SH-SY5Y (cell line): ENCODE results near the gene CDCA8.

ENCODE experiments used
- GATA2 ChIP-seq: IDR thresholded peaks from 2 replicates; pipeline ENCODE4 v1.6.1; 2011; ENCODE audit warnings: mild to moderate bottlenecking, low read depth, low read length
- GATA3 ChIP-seq: IDR thresholded peaks from 2 replicates; pipeline ENCODE4 v1.6.1; 2011; ENCODE audit warnings: low read depth, mild to moderate bottlenecking, low read length, moderate library complexity

The CDCA8 gene

GRCh38 chr1:37692078-37692833 lies at the start of gene CDCA8:
CDCA8 (plus strand) TSS chr1:37692516; CDS start chr1:37692691, 175 bp downstream.
- no peak for TF ChIP-seq GATA2
- TF ChIP-seq GATA3, result no peak

GRCh38 chr1:37647281-37647680 lies 45.0 kb upstream of the CDCA8 start:
- TF ChIP-seq GATA3 (no peak), GATA2 (no peak)

- TF ChIP-seq GATA3 (no peak), GATA2 (no peak)
These were observed 42.1 kb upstream of the CDCA8 start for GRCh38 chr1:37650173-37650572.

- no peak for TF ChIP-seq GATA2
- no peak for TF ChIP-seq GATA3
These were observed 41.6 kb upstream of the CDCA8 start for GRCh38 chr1:37650721-37651120.

GRCh38 chr1:37651803-37652202 lies 40.5 kb upstream of the CDCA8 start:
- TF ChIP-seq GATA2, result no peak
- TF ChIP-seq GATA3, result no peak

- no peak for TF ChIP-seq GATA2
- no peak for TF ChIP-seq GATA3
These were observed 39.3 kb upstream of the CDCA8 start for GRCh38 chr1:37652976-37653375.

GRCh38 chr1:37653906-37654305 lies 38.4 kb upstream of the CDCA8 start:
- TF ChIP-seq GATA2 (no peak), GATA3 (no peak)

GRCh38 chr1:37655274-37655673 lies 37.0 kb upstream of the CDCA8 start:
- TF ChIP-seq GATA2 (no peak), GATA3 (no peak)

- TF ChIP-seq GATA3 (no peak), GATA2 (no peak)
These were observed 36.3 kb upstream of the CDCA8 start for GRCh38 chr1:37656026-37656425.

- TF ChIP-seq GATA3 (no peak), GATA2 (no peak)
These were observed 35.4 kb upstream of the CDCA8 start for GRCh38 chr1:37656881-37657280.

GRCh38 chr1:37657620-37658412 lies 34.5 kb upstream of the CDCA8 start:
- TF ChIP-seq GATA3, result no peak
- no peak for TF ChIP-seq GATA2

GRCh38 chr1:37658486-37658885 lies 33.8 kb upstream of the CDCA8 start:
- no peak for TF ChIP-seq GATA2

GRCh38 chr1:37660664-37661063 lies 31.7 kb upstream of the CDCA8 start:
- TF ChIP-seq GATA2 (no peak), GATA3 (no peak)

GRCh38 chr1:37661401-37661800 lies 30.9 kb upstream of the CDCA8 start:
- TF ChIP-seq GATA2 (no peak), GATA3 (no peak)
